ENCODE results near the gene PCDHA6.
"Not testable (repeated sequence)": the region's sequence is repeated elsewhere in the genome, so short reads cannot be mapped to it uniquely, and the experiment has no call there.

PCDHA6 gene

DNA sequence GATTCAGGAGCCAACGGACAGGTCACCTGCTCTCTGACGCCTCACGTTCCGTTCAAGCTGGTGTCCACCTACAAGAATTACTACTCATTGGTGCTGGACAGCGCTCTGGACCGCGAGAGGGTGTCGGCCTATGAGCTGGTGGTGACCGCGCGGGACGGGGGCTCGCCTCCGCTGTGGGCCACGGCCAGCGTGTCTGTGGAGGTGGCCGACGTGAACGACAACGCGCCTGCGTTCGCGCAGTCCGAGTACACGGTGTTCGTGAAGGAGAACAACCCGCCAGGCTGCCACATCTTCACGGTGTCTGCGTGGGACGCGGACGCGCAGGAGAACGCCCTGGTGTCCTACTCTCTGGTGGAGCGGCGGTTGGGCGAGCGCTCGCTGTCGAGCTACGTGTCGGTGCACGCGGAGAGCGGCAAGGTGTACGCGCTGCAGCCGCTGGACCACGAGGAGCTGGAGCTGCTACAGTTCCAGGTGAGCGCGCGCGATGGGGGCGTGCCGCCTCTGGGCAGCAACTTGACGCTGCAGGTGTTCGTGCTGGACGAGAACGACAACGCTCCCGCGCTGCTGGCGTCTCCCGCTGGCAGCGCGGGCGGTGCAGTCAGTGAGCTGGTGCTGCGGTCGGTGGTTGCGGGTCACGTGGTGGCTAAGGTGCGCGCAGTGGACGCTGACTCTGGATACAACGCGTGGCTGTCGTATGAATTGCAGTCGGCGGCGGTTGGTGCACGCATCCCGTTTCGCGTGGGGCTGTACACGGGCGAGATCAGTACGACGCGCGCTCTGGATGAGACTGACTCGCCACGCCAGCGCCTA is 29.6 kb downstream of the PCDHA6 start:
- DNase-seq (ENCODE audit: low read depth) = no peak

DNA sequence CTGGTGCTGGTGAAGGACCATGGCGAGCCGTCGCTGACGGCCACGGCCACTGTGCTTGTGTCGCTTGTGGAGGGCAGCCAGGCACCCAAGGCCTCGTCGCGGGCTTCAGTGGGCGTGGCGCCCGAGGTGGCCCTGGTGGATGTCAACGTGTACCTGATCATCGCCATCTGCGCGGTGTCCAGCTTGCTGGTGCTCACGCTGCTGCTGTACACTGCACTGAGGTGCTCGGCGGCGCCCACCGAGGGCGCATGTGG is 30.2 kb downstream of the PCDHA6 start:
- DNase-seq (ENCODE audit: low read depth) = no peak

DNA sequence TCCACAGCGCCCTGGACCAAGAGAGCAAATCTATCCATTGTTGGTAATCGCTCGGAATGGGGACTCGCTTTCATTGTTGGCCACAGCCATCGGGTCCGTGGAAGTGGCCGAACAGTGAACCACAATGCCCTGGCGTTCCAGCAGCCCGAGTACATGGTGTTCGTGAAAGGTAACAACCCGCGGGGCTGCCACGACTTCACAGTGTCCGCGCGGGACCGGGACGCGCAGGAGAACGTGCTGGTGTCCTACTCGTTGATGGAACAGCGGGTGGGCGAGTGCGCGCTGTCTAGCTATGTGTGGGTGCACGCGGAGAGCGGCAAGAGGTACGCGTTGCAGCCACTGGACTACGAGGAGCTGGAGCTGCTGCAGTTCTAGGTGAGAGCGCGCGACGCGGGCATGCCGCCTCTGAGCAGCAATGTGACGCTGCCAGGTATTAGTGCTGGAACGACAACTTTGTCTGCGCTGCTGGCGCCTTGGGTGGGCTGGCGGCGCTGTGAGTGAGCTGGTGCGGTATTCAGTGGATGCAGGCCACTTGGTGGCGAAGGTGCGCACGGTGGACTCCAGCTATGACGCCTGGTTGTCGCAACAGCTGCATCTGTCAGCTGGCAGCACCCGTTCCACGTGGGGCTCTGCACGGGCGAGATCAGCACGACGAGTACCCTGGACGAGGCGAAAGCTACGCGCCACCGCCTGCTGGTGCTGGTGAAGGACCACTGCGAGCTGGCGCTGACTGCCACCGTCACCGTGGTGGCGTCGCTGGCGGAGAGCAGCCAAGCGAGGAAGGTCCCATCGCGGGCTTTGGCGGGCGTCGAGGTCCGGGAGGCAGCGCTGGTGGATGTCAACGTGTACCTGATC is 34.9 kb downstream of the PCDHA6 start:
- no peak for DNase-seq (ENCODE audit: low read depth)

DNA sequence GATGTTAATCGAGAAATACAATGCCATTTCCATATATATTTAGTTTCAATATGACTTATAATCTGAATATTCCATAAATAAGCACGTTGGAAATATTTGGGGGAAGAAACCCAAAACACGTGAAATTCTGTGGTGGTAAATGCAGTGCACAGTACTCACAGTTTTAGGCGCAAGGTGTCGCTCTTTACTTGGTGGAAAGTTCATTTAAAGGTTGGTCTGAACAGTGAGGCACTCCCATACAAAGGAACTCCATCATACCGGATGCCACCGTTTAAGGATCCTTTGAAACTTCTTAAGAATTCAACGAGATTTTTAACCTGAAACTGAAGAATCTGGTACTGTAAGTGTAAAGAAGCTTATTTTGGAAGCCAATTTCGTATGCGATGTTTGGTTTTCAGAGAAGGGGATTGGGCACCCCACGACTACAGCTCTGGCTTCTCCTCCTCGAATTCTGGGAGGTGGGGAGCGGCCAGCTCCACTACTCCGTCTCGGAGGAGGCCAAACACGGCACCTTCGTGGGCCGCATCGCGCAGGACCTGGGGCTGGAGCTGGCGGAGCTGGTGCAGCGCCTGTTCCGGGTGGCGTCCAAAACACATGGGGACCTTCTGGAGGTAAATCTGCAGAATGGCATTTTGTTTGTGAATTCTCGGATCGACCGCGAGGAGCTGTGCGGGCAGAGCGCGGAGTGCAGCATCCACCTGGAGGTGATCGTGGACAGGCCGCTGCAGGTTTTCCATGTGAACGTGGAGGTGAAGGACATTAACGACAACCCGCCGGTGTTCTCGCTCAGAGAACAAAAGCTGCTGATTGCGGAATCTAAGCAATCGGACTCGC is 41.2 kb downstream of the PCDHA6 start, which contains the start of gene PCDHA11:
Gene PCDHA11, plus strand, starts transcription at position 237 of the 834 bp plus-strand sequence. Its CDS starts 147 bp downstream, at position 384.
- no peak for DNase-seq (ENCODE audit: low read depth)

DNA sequence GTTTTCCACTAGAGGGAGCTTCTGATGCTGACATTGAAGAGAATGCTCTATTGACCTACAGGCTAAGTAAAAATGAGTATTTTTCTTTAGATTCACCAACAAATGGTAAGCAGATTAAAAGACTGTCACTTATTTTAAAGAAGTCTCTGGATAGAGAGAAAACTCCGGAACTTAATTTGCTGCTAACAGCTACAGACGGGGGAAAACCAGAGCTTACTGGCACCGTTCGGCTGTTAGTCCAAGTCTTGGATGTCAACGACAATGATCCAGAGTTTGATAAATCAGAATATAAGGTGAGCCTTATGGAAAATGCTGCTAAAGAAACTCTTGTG is 41.8 kb downstream of the PCDHA6 start:
- no peak for DNase-seq (ENCODE audit: low read depth)

DNA sequence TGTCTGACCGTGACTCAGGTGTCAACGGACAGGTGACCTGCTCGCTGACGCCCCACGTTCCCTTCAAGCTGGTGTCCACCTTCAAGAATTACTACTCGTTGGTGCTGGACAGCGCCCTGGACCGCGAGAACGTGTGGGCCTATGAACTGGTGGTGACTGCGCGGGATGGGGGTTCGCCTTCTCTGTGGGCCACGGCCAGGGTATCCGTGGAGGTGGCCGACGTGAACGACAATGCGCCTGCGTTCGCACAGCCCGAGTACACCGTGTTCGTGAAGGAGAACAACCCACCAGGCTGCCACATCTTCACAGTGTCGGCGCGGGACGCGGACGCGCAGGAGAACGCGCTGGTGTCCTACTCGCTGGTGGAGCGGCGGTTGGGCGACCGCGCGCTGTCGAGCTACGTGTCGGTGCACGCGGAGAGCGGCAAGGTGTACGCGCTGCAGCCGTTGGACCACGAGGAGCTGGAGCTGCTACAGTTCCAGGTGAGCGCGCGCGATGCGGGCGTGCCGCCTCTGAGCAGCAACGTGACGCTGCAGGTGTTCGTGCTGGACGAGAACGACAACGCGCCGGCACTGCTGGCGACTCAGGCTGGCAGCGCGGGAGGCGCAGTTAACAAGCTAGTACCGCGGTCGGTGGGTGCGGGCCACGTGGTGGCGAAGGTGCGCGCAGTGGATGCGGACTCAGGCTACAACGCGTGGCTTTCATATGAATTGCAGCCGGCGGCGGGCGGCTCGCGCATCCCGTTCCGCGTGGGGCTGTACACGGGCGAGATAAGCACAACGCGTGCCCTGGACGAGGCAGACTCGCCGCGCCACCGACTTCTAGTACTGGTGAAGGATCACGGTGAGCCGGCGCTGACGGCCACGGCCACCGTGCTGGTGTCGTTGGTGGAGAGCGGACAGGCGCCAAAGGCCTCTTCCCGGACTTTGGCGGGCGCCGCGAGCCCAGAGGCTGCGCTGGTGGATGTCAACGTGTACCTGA is 42.8 kb downstream of the PCDHA6 start:
- no peak for DNase-seq (ENCODE audit: low read depth)

DNA sequence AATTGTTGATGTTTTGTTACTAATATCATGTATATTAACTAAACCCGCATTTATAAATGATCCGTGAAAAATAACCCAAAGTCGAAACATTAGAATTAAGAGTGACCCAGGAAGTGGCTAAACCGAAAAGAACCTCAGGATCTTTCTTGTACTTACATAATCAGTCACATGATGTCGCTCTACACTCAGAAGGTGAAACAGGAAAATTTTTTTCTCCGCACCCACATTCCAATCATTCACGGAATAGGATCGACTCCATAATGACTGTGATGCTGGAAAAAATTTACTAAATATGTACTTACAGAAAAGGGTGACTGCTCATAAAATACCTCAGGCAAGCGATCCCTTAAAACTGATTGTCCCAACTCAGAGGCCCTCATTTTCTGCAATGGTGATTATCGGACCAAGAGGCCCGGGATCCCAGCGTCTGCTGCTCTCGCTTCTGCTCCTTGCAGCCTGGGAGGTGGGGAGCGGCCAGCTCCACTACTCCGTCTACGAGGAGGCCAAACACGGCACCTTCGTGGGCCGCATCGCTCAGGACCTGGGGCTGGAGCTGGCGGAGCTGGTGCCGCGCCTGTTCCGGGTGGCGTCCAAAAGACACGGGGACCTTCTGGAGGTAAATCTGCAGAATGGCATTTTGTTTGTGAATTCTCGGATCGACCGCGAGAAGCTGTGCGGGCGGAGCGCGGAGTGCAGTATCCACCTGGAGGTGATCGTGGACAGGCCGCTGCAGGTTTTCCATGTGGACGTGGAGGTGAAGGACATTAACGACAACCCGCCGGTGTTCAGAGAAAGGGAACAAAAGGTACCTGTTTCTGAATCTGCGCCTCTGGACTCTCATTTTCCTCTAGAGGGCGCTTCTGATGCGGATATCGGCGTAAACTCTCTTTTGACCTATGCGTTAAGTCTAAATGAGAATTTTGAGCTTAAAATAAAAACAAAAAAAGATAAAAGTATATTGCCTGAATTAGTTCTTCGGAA is 47.6 kb downstream of the PCDHA6 start, which contains the start of gene PCDHA12:
Gene PCDHA12, plus strand, starts transcription at position 224 of the 981 bp plus-strand sequence. Its CDS starts 165 bp downstream, at position 389.
- no peak for DNase-seq (ENCODE audit: low read depth)

DNA sequence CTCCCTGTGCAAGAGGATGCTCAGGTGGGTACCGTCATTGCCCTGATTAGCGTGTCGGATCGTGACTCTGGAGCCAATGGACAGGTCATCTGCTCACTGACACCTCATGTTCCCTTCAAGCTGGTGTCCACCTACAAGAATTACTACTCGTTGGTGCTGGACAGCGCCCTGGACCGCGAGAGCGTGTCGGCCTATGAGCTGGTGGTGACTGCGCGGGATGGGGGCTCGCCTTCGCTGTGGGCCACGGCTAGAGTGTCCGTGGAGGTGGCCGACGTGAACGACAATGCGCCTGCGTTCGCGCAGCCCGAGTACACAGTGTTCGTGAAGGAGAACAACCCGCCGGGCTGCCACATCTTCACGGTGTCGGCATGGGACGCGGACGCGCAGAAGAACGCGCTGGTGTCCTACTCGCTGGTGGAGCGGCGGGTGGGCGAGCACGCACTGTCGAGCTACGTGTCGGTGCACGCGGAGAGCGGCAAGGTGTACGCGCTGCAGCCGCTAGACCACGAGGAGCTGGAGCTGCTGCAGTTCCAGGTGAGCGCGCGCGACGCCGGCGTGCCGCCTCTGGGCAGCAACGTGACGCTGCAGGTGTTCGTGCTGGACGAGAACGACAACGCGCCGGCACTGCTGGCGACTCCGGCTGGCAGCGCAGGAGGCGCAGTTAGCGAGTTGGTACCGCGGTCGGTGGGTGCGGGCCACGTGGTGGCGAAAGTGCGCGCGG is 48.9 kb downstream of the PCDHA6 start:
- DNase-seq (ENCODE audit: low read depth) = not testable (repeated sequence)

DNA sequence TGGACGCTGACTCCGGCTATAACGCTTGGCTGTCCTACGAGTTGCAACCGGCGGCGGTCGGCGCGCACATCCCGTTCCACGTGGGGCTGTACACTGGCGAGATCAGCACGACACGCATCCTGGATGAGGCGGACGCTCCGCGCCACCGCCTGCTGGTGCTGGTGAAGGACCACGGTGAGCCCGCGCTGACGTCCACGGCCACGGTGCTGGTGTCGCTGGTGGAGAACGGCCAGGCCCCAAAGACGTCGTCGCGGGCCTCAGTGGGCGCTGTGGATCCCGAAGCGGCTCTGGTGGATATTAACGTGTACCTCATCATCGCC is 49.5 kb downstream of the PCDHA6 start:
- no peak for DNase-seq (ENCODE audit: low read depth)

Data from GM04504 (cell line).